Testis (tissue), 3 donors: Measurements from ENCODE around the gene DDAH1. TPM values are rescaled to one million over a fixed set of nuclear protein-coding genes. Genes with fewer than 3 reads are reported as not detected.

Experiments
- DNase-seq: peaks from one replicate; pipeline ENCODE4 v3.0.0-alpha.2; 2019
- H3K27ac ChIP-seq, 2 donors: fragments of 200-600 bp; sonication (generic); one replicate each; pipeline ENCODE4 v1.5.1; 2019
- H3K27me3 ChIP-seq: fragments of 200-600 bp; sonication (generic); one replicate; pipeline ENCODE4 v1.5.1; 2019
- H3K36me3 ChIP-seq: fragments of 200-600 bp; sonication (generic); one replicate; pipeline ENCODE4 v1.5.1; 2017; ENCODE audit warnings: low read depth; ENCODE audit errors: missing control alignments
- H3K4me1 ChIP-seq: fragments of 200-600 bp; sonication (generic); one replicate; pipeline ENCODE4 v1.5.1; 2019
- H3K4me3 ChIP-seq, 2 donors: fragments of 200-600 bp; sonication (generic); one replicate each; pipeline ENCODE4 v1.5.1; 2017 to 2019
- H3K9me3 ChIP-seq: fragments of 200-600 bp; sonication (generic); one replicate; pipeline ENCODE4 v1.5.1; 2017
- POLR2A ChIP-seq: fragments of 450-650 bp; IDR thresholded peaks from one replicate; pipeline ENCODE4 v1.6.1; 2017; ENCODE audit warnings: antibody characterized with exemption, mild to moderate bottlenecking, moderate library complexity
- WGBS, 2 donors: methylation state at CpG; one replicate each; pipeline ENCODE4 v1.1.5; 2018; 5-methylcytosine and 5-hydroxymethylcytosine counted together
- intact Hi-C: fragments of 100-400 bp; cut with DNase I; formaldehyde crosslinking; loops from one replicate; pipeline ENCODE4 v1.15.1; 2023; ENCODE audit warnings: low total_unique reads
- polyA plus RNA-seq: library from polyadenylated mRNA; stranded (reverse); fragments of 350-450 nt; fragmentation: Illumina TruSeq; extraction: RNeasy Lipid Tissue Mini Kit (QIAGEN cat#74804); gene quantifications from one replicate; pipeline ENCODE4 v1.2.3, GENCODE V29; 2014; ENCODE audit warnings: low read depth, low replicate concordance; ENCODE audit not compliant: insufficient read depth
- total RNA-seq, 2 donors: library from RNA; depleted of rRNA; stranded (reverse); fragments of >200 nt; gene quantifications; one replicate each; pipeline ENCODE4 v1.2.3, GENCODE V29; 2016
- TF ChIP-seq, protein P1 (sequence below), 3 experiments: fragments of 450-650 bp in 2 of 3; fragments of 200-600 bp in 1 of 3; sonication (generic) in 1 of 3; IDR thresholded peaks; one replicate each; pipeline ENCODE4 v1.5.1; 2016 to 2019; ENCODE audit warnings: antibody characterized with exemption in 3 of 3, mild to moderate bottlenecking in 2 of 3, moderate library complexity in 1 of 3

DDAH1 gene
- total and polyA plus RNA-seq, 3 donors from 2014 or later: 45.3 to 71.3 (median 54.3) TPM

DNA sequence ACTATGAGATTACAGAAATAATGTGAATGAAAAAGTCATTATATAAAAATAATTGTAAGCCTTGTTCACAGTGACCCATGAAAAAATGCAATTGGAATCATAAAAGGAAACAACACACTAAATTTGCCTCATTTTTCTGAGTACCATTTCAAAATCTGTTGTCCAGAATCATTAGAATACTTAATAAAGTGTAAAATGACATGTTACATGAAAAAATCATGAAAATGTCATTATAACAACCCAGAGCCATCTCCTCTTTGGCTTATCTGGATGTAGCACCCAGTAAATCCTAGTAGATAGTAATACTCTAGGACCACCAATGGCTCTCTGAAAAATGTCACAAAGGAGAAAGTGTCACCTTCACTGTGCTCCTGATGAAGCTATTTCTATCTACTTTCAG is 76.5 kb downstream of the DDAH1 start:
- H3K27ac ChIP-seq: no peak overlapping the region
- no peaks in the 10 kb centered on the region for H3K36me3 ChIP-seq
- H3K27me3 ChIP-seq: no peaks in the 10 kb centered on the region
- H3K9me3 ChIP-seq: no peaks in the 10 kb centered on the region
- H3K4me1 ChIP-seq: no peaks in the 10 kb centered on the region
- no peak for DNase-seq
- intact Hi-C loops: no loop called here
- H3K4me3 ChIP-seq: no peak overlapping the region
- TF ChIP-seq POLR2A: no peak
- TF ChIP-seq, protein P1, sequence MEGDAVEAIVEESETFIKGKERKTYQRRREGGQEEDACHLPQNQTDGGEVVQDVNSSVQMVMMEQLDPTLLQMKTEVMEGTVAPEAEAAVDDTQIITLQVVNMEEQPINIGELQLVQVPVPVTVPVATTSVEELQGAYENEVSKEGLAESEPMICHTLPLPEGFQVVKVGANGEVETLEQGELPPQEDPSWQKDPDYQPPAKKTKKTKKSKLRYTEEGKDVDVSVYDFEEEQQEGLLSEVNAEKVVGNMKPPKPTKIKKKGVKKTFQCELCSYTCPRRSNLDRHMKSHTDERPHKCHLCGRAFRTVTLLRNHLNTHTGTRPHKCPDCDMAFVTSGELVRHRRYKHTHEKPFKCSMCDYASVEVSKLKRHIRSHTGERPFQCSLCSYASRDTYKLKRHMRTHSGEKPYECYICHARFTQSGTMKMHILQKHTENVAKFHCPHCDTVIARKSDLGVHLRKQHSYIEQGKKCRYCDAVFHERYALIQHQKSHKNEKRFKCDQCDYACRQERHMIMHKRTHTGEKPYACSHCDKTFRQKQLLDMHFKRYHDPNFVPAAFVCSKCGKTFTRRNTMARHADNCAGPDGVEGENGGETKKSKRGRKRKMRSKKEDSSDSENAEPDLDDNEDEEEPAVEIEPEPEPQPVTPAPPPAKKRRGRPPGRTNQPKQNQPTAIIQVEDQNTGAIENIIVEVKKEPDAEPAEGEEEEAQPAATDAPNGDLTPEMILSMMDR (IDR thresholded peaks at IDR 0.05): no peak

DNA sequence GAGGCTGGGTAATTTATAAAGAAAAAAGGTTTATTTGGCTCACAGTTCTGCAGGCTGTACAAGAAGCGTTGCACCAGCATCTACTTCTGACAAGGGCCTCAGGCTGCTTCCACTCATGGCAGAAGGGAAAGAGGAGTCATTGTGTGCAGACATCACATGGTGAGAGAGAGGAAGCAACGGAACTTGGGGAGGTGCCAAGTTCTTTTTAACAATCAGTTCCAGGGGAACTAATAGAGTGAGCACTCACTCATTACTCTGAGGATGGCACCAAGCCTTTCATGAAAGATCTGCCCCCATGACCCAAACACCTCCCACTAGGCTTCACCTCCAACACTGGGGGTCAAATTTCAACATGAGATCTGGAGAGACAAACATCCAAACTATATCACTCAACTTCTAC is 77.2 kb downstream of the DDAH1 start:
- Histone ChIP-seq H3K4me3 (no peak overlapping the region), H3K27me3 (no peaks in the 10 kb centered on the region), H3K4me1 (no peaks in the 10 kb centered on the region), H3K9me3 (no peaks in the 10 kb centered on the region), H3K27ac (no peak overlapping the region), H3K36me3 (no peaks in the 10 kb centered on the region)
- DNase-seq: no peak
- intact Hi-C loops: no loop called here
- 67 to 75% methylated on average over 2 of the region's 2 CpGs for WGBS, 2 donors
- TF ChIP-seq POLR2A: no peak
- TF ChIP-seq, protein P1 (IDR thresholded peaks at IDR 0.05): no peak

DNA sequence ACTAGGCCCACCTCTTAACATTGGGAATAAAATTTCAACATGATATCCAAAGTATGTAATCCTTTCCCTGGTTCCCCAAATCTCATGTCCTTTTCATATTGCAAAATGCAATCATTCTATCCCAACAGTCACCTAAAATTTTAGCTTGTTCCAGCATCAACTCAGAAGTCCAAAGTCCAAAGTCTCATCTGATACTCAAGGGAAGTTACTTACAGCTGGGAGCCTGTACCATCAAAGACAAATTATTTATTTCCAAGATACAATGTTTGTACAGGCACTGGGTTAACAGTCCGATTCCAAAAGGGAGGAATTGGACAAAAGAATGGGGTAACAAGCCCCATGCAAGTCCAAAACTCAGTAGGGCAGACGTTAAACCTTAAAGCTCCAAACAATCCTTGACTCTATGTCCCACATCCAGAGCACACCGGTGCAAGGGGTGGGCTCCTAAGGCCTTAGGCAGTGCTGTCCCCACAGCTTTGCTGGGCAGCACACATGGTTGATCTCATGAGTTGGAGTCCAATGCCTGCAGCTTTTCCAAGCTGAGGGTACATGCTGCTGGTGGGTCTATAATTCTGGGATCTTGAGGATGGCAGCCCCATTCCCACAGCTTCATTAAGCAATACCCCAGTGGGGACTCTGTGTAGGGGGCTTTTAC is 78.8 kb downstream of the DDAH1 start:
- DNase-seq: no peak
- Histone ChIP-seq H3K27me3 (no peaks in the 10 kb centered on the region), H3K36me3 (no peaks in the 10 kb centered on the region), H3K27ac (no peak overlapping the region), H3K4me1 (no peaks in the 10 kb centered on the region), H3K9me3 (no peaks in the 10 kb centered on the region), H3K4me3 (no peak overlapping the region)
- TF ChIP-seq, protein P1 (IDR thresholded peaks at IDR 0.05): no peak
- TF ChIP-seq POLR2A: no peak
- 96 to 100% methylated on average over 3 of the region's 3 CpGs for WGBS, 2 donors
- intact Hi-C loops: no loop called here

DNA sequence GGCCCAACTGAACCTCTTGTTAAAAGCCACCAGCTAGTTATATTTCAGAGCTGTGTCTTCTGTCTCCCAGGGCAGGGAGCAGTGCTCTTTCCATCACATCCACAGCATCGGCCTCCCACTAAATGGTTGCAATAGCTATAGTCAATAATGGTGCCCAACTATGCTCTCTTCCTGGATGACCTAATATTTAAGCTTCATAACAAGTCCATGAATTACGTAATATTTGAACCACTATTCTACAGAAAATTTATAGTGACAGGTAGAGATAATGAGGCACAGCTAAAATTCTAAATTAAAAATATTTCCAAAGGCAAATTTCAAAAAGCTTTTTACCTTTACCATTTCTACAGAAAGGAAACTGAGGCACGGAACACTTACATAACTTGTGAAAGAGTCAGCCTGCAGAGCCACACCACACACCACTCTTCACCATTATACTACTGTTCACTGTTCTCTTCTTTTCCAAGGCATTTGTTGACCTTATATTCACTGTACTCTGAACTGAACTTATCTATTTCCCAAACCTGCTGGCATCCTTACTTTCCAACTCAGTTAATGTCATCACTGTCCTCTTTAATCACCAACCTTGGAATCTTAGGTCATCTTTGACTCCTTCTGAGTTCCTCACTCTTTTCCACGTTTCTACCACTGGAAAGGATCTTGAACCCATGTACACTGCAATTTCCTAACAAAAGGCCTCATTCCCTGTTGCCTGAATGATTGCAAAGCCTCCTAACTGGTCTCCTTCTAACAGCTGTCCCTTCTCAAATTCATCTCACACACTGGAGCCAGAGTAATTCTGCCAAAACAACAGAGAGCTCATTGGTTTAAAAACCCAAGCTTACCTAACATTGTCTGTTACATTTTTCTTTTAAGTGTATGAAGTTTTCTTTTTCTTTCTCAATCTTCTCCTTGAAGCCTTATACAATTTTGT is 85.5 kb downstream of the DDAH1 start:
- TF ChIP-seq, protein P1 (IDR thresholded peaks at IDR 0.05): no peak
- no peak for TF ChIP-seq POLR2A
- Histone ChIP-seq H3K9me3 (no peaks in the 10 kb centered on the region), H3K4me3 (no peak overlapping the region), H3K4me1 (no peaks in the 10 kb centered on the region), H3K27me3 (no peaks in the 10 kb centered on the region), H3K36me3 (no peaks in the 10 kb centered on the region), H3K27ac (no peak overlapping the region)
- WGBS, 2 donors: 81 to 84% methylated on average over 4 of the region's 4 CpGs
- intact Hi-C loops: no loop called here
- DNase-seq: no peak
